ENCODE results near the gene IP6K3.

The IP6K3 gene

DNA sequence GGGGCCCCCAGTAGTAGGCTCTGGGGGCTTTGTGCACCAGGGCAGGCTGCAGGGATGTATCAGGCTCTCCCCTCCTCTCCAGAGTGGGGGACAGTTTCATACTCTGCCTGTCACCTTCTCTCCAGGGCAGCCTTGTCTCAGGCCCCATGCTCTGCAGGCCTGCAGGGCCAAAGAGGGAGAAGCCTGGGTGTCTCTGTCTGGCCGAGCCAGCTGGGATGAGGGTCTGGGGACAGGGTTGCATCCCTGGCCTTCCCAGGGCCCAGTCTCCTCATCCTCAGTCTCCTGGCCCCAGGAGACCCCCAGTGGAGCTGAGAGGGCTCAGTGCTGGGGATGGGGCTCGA is 14.8 kb upstream of the IP6K3 start:
- in situ Hi-C loops (cut with HindIII; ENCODE audit: low sequenced_read_pairs), result no loop called here
- no peak overlapping the region for H3K4me3 ChIP-seq (ENCODE audit: low read depth, low read length)
- TF ChIP-seq, protein P1, sequence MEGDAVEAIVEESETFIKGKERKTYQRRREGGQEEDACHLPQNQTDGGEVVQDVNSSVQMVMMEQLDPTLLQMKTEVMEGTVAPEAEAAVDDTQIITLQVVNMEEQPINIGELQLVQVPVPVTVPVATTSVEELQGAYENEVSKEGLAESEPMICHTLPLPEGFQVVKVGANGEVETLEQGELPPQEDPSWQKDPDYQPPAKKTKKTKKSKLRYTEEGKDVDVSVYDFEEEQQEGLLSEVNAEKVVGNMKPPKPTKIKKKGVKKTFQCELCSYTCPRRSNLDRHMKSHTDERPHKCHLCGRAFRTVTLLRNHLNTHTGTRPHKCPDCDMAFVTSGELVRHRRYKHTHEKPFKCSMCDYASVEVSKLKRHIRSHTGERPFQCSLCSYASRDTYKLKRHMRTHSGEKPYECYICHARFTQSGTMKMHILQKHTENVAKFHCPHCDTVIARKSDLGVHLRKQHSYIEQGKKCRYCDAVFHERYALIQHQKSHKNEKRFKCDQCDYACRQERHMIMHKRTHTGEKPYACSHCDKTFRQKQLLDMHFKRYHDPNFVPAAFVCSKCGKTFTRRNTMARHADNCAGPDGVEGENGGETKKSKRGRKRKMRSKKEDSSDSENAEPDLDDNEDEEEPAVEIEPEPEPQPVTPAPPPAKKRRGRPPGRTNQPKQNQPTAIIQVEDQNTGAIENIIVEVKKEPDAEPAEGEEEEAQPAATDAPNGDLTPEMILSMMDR (IDR thresholded peaks at IDR 0.05; ENCODE audit: low read depth, low read length), result no peak

DNA sequence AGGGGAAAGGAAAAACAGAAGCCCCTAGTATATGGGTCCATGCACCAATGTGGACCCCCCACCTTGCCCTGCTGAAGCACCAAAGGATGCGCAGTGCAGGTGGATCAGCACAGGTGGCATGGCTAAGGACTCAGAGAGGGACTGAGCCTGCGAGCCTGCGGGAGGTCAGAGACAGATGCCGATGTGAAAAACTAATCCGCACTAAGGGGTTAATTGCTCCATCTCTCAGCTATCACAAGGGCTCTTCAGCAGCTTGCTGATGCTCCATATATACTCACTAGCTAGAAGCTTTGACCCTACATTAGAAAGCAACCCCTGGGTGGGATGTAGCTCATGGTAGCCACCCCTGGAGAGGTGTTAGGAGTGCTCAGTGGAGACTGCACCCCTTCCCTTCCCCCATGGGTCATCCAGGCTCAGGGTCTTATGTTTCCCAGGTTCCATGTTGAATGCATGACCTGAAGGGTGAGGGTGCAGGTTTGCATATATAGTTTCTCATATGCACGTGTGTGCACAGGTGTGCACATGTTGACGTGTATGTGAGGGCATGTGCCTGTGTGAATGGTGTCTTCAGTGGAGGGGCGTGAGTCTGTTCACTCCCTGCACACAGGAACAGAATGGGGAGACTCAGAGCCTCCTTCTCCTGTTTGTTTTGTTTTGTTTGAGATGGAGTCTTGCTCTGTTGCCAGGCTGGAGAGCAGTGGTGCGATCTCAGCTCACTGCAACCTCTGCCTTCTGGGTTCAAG is 13.4 kb upstream of the IP6K3 start:
- H3K4me3 ChIP-seq (ENCODE audit: low read depth, low read length), result no peak overlapping the region
- no peak for DNase-seq (ENCODE audit: low read depth, low spot score)
- in situ Hi-C loops (cut with HindIII; ENCODE audit: low sequenced_read_pairs), result no loop called here
- TF ChIP-seq, protein P1 (IDR thresholded peaks at IDR 0.05; ENCODE audit: low read depth, low read length), result no peak

More for the DNA sequence above, 14.8 kb upstream of the IP6K3 start:
- DNase-seq (ENCODE audit: low read depth, low spot score), result no peak

DNA sequence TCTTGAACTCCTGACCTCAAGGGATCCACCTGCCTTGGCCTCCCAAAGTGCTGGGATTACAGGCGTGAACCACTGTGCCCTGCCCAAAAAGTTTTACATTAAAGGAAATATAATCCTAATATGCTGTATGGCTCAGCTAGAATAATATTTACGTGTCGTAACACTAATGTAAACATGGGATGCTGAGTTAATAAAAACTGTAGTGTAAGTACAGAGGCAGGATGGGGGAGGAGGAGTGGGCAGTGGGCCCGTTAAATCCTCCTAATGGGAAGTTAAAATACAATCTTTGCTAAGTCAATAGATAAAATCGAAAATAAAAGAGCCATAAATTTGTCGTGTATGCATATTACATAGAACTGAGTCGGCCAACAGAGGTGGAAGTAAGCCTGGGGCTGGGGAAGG is 12.1 kb upstream of the IP6K3 start:
- no peak overlapping the region for H3K4me3 ChIP-seq (ENCODE audit: low read depth, low read length)
- TF ChIP-seq, protein P1 (IDR thresholded peaks at IDR 0.05; ENCODE audit: low read depth, low read length), result no peak
- in situ Hi-C loops (cut with HindIII; ENCODE audit: low sequenced_read_pairs), result no loop called here
- no peak for DNase-seq (ENCODE audit: low read depth, low spot score)

DNA sequence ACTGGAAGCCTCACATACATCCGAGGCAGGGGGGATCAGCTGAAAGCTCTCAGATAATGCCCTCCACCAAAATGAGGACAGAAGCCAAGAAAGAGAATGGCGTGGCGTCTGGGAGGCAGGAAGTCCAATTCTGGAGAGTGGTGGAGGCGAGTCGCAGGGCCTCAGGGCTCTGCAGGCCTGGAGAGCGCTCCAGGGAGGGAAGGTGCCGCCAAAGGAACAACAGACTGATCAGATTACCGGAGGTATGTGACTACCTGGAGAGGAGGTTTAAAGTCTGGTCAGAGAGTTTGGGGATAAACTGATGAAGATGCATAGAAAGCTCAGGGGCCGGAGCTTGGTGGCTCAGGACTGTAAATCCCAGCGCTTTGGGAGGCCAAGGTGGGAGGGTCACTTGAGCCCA is 11.2 kb upstream of the IP6K3 start:
- in situ Hi-C loops (cut with HindIII; ENCODE audit: low sequenced_read_pairs), result no loop called here
- H3K4me3 ChIP-seq (ENCODE audit: low read depth, low read length), result no peak overlapping the region
- TF ChIP-seq, protein P1 (IDR thresholded peaks at IDR 0.05; ENCODE audit: low read depth, low read length), result no peak
- DNase-seq (ENCODE audit: low read depth, low spot score), result no peak

DNA sequence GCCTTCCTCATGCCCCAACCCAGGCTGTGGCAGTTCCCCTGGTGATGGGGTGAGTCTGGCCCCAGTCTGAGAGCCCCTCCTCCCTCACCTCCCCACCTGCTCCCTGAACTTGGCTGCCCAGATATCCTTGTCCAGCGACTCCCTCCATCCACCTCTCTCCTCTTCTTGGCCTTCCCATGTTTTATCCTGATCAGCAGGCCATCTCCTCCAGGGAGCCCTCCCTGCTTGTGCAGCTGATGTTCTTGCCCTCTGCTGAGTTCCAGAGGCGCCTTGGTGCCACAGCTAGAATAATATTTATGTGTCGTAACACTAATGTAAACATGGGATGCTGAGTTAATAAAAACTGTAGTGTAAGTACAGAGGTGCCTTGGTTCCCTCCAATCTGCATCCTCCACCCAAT is 10.4 kb upstream of the IP6K3 start:
- TF ChIP-seq, protein P1 (IDR thresholded peaks at IDR 0.05; ENCODE audit: low read depth, low read length), result no peak
- in situ Hi-C loops (cut with HindIII; ENCODE audit: low sequenced_read_pairs), result no loop called here
- H3K4me3 ChIP-seq (ENCODE audit: low read depth, low read length), result no peak overlapping the region
- no peak for DNase-seq (ENCODE audit: low read depth, low spot score)

DNA sequence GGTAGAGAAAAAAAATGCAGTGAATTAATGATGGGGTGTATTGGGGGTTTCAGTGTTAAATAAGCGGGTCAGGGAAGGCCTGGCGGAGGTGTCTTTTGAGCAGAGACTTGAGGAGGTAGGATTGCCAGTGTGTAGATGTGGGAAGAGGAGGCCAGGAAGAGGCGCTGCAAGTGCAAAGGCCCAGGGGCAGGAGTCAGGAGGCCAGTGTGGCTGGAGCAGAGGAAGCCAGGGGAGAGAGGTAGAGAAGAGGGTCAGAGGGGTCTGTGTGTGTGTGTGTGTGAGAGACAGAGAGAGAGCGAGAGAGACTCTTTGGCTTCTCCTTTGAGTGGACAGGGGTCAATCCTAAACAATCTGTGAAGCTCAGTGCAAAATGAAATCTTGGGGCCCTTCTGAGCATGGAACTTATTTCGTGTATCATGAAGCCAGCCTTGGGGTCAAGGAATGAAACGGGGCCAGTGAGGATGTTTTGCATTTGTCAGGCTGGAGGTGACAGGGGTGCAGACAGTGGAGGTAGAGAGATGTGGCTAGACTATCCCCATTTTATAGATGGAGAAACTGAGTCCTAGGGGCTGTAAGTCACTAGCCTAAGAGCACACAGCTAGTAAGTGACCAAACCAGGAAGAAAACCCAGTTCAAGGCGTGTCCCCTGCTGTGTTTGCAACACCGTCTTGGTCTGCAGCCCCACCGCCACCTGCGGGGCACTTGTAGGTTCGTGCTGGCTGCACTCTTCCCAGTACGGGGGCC is 9.7 kb upstream of the IP6K3 start:
- in situ Hi-C loops (cut with HindIII; ENCODE audit: low sequenced_read_pairs), result no loop called here
- no peak for DNase-seq (ENCODE audit: low read depth, low spot score)
- TF ChIP-seq, protein P1 (IDR thresholded peaks at IDR 0.05; ENCODE audit: low read depth, low read length), result no peak
- H3K4me3 ChIP-seq (ENCODE audit: low read depth, low read length), result no peak overlapping the region
